ENCODE results near the gene TRIM4.
"Not testable (repeated sequence)": the region's sequence is repeated elsewhere in the genome, so short reads cannot be mapped to it uniquely, and the experiment has no call there.

The TRIM4 gene

GRCh38 chr7:99898836-99899235, 20.5 kb downstream of the TRIM4 start:
- CTCF ChIA-PET, result no interaction called here
- POLR2A ChIA-PET, result no interaction called here

GRCh38 chr7:99898023-99898357, 21.3 kb downstream of the TRIM4 start:
- CTCF ChIA-PET, result no interaction called here
- TF ChIP-seq CTCF (IDR thresholded peaks at IDR 0.05; ENCODE audit: control extremely low read depth, extremely low read depth, low read depth, missing control alignments), result no peak
- no peak for DNase-seq (ENCODE audit: extremely low spot score)
- POLR2A ChIA-PET, result no interaction called here

More at GRCh38 chr7:99898836-99899235, 20.5 kb downstream of the TRIM4 start:
- no peak for TF ChIP-seq CTCF (IDR thresholded peaks at IDR 0.05; ENCODE audit: control extremely low read depth, extremely low read depth, low read depth, missing control alignments)
- DNase-seq (ENCODE audit: extremely low spot score), result no peak

- DNase-seq (ENCODE audit: extremely low spot score), result no peak
- POLR2A ChIA-PET, result no interaction called here
- no peak for TF ChIP-seq CTCF (IDR thresholded peaks at IDR 0.05; ENCODE audit: control extremely low read depth, extremely low read depth, low read depth, missing control alignments)
- CTCF ChIA-PET, result no interaction called here
Measured at GRCh38 chr7:99897322-99898022, 21.9 kb downstream of the TRIM4 start.

GRCh38 chr7:99894738-99895137, 24.6 kb downstream of the TRIM4 start:
- POLR2A ChIA-PET, result no interaction called here
- CTCF ChIA-PET, result interaction anchor here (1.5 kb wide), 1 partner anchor 85 kb away, joined by 3 read pairs; no protein-coding TSS in a partner anchor
- no peak for DNase-seq (ENCODE audit: extremely low spot score)
- no peak for TF ChIP-seq CTCF (IDR thresholded peaks at IDR 0.05; ENCODE audit: control extremely low read depth, extremely low read depth, low read depth, missing control alignments)

GRCh38 chr7:99893280-99893679, 26.1 kb downstream of the TRIM4 start:
- TF ChIP-seq CTCF (IDR thresholded peaks at IDR 0.05; ENCODE audit: control extremely low read depth, extremely low read depth, low read depth, missing control alignments), result no peak
- ChIA-PET CTCF (no interaction called here), POLR2A (no interaction called here)
- no peak for DNase-seq (ENCODE audit: extremely low spot score)

DNA sequence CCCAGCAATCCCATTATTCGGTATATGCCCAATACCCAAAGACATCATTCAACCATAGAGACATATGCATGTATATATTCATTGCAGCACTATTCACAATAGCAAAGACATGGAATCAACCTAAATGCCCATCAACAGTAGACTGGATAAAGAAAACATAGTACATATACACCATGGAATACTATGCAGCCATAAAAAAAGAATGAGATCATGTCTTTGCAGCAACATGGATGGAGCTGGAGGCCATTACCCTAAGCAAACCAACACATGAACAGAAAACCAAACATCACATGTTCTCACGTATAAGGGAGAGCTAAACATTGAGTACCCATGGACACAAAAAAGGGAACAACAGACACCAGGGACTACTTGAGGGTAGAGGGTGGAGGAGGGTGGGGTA, 29.0 kb downstream of the TRIM4 start:
- CTCF ChIA-PET, result interaction anchor here (1.3 kb wide), 1 partner anchor 18 kb away, joined by 3 read pairs; no protein-coding TSS in a partner anchor
- DNase-seq (ENCODE audit: extremely low spot score); POLR2A ChIA-PET: not testable (repeated sequence)

DNA sequence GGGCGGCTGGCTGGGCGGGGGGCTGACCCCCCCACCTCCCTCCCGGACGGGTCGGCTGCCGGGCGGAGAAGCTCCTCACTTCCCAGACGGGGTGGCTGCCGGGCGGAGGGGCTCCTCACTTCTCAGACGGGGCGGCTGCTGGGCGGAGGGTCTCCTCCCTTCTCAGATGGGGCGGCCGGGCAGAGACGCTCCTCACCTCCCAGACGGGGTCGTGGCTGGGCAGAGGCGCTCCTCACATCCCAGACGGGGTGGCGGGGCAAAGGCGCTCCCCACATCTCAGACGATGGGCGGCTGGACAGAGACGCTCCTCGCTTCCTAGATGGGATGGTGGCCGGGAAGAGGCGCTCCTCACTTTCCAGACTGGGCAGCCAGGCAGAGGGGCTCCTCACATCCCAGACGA, 31.0 kb downstream of the TRIM4 start:
- POLR2A ChIA-PET; DNase-seq (ENCODE audit: extremely low spot score); CTCF ChIA-PET: not testable (repeated sequence)

DNA sequence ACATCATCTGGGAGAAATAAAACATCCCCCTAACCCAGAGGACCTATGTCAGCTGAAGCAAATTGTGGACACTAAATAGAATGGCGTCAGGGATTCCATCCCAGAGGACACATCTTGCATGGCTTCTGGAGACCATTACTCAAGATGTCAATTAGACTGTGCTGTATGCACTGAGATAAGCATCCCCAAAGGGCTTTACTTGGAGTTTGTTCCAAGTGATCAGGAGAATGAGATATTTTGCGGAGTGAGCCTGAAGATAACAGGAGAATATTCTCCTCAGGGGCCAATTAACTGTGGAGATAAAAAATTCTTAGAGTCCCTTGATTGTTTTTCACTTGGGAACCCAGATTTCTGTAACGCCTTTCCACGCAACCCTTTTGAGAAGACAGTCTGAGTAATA, 38.0 kb downstream of the TRIM4 start:
- ChIA-PET CTCF (interaction anchor here (1.3 to 1.6 kb wide), 3 partner anchors 16 to 116 kb away, joined by 3 to 4 read pairs (median 3); no protein-coding TSS in a partner anchor), POLR2A (no interaction called here)
- no peak for TF ChIP-seq CTCF (IDR thresholded peaks at IDR 0.05; ENCODE audit: control extremely low read depth, extremely low read depth, low read depth, missing control alignments)
- no peak for DNase-seq (ENCODE audit: extremely low spot score)

Data from GM10248 (cell line).